NB4 (cell line): ENCODE data around the gene AKR1E2.

Experiments used
- DNase-seq: peaks from one replicate; pipeline ENCODE4 v3.0.0; 2010; ENCODE audit warnings: low read depth
- H3K4me3 ChIP-seq: one replicate; pipeline ENCODE4 v1.5.1; 2011; ENCODE audit warnings: mild to moderate bottlenecking, low read depth, low read length, moderate library complexity
- CTCF ChIP-seq: IDR thresholded peaks from one replicate; pipeline ENCODE4 v1.5.1; 2012; ENCODE audit warnings: low read depth, low read length
- MAX ChIP-seq: IDR thresholded peaks from 2 replicates; pipeline ENCODE4 v1.6.1; 2011; ENCODE audit warnings: low read depth, low read length
- MYC ChIP-seq: IDR thresholded peaks from 2 replicates; pipeline ENCODE4 v1.6.1; 2011; ENCODE audit warnings: low read depth, low read length
- POLR2A ChIP-seq: IDR thresholded peaks from 2 replicates; pipeline ENCODE4 v1.6.1; 2011; ENCODE audit warnings: mild to moderate bottlenecking; ENCODE audit not compliant: insufficient read length; ENCODE audit errors: extremely low read depth

Gene AKR1E2

GRCh38 chr10:4839353-4839752 is 13.3 kb downstream of the AKR1E2 start:
- TF ChIP-seq CTCF (no peak), MYC (no peak), MAX (no peak), POLR2A (no peak)
- DNase-seq = no peak

GRCh38 chr10:4840151-4840550 is 14.1 kb downstream of the AKR1E2 start:
- no peak overlapping the region for H3K4me3 ChIP-seq
- TF ChIP-seq POLR2A (no peak), CTCF (no peak), MYC (no peak)
- no peak for DNase-seq

More at GRCh38 chr10:4839353-4839752, 13.3 kb downstream of the AKR1E2 start:
- H3K4me3 ChIP-seq = no peak overlapping the region

DNA sequence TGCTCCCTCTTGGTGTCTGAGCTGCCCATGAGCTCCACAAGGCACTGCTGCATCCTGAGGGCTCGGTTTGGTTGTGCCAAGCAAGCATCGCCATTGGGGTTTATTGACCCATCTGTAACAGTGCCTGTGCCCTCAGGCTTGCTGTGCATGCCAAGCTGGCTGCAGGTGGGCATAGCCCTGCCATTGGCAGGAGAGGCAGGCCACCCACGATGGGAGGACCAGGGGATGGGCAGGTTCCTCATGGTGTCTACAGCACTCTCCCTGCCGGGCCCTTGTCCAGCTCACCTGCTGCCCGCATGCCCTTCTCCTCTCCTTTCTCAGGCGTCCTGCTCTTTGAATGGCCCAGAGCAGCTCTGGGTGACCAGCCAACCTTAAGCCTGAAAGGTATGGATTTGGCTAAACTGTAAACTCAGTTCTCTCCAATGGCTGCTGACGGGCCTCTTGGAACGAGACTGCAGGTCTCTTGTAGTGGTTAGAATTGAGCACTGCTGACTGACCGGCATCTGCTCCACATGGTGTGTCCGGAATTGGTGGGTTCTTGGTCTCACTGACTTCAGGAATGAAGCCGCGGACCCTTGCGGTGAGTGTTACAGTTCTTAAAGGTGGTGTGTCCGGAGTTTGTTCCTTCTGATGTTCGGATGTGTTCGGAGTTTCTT is 17.6 kb downstream of the AKR1E2 start:
- TF ChIP-seq MYC = no peak
- TF ChIP-seq POLR2A = no peak
- TF ChIP-seq MAX = no peak
- TF ChIP-seq CTCF = no peak
- DNase-seq = no peak
- no peak overlapping the region for H3K4me3 ChIP-seq

GRCh38 chr10:4844864-4845263 is 18.9 kb downstream of the AKR1E2 start:
- DNase-seq = no peak
- TF ChIP-seq MYC (no peak), MAX (no peak), CTCF (no peak), POLR2A (no peak)
- H3K4me3 ChIP-seq = no peak overlapping the region

DNA sequence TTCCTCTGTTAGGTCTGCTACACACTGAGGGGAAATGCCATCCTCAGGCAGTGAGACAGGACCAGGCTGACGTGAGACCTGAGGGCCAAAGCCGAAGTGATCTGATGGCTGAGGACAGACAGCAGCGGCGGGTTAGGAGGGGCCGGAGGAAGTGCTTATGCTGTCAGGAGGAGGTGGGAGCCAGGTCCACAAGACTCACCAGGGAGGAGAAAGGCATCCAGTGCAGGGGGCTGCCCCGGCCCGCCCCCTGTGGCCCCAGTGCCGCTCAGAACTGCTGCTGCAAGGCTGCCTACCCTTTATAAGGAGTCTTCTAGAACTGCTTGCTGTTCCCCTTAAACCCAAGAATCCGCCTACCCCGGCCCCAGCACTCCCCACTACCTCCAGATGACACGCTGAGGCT is 19.8 kb downstream of the AKR1E2 start:
- TF ChIP-seq POLR2A (no peak), MYC (no peak), CTCF (no peak), MAX (no peak)
- H3K4me3 ChIP-seq = no peak overlapping the region
- no peak for DNase-seq

DNA sequence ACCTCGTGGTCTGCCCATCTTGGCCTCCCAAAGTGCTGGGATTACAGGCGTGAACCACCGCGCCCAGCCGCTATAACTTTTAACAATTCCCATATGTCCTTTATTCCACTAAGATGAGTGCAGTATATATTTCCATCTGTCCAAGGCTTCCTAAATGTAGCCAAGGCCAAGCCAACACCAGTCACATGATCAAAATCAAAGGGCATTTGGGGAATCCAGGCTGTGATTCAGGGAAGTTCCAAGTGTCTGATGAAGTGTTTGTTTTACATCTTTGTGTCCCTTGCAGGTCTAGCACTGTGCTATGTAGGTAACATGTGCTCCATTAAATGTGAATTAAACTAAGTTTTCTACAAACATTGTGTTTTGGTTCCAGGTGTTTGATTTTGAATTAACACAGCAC is 20.8 kb downstream of the AKR1E2 start:
- no peak for TF ChIP-seq MYC
- no peak overlapping the region for H3K4me3 ChIP-seq
- no peak for DNase-seq
